ENCODE measurements around the gene PCDH12. TPM values are rescaled to one million over a fixed set of nuclear protein-coding genes. Genes with fewer than 3 reads are reported as not detected.

PCDH12 gene
- total and polyA plus RNA-seq, 9 donors, result 0.61 to 11.1 (median 2.1) TPM

DNA sequence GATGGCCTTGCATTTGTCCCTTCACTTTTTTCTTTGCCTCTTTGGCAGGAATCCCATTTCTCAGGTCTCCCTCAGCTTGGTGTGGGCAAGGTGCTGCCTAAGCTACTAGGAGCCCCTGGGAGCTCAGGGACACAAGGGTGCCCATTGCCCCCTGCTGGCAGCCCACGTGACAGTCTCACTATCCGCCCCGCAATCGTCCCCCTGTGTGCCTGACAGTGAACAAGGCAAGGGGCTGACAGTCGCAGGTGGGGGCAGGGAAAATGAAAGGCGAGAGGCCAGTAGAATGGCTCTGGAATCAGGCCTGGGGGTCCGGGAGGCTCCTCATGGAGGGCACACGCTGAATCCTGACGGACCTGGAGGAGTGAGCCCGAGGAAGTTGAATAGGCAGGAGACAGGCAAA is 2.0 kb upstream of the PCDH12 start:
- no peaks in the 10 kb centered on the region for H3K9me3 ChIP-seq
- H3K4me1 ChIP-seq (ENCODE audit: insufficient read depth), result no peaks in the 10 kb centered on the region
- no peak overlapping the region for H3K27ac ChIP-seq
- TF ChIP-seq, protein P1, sequence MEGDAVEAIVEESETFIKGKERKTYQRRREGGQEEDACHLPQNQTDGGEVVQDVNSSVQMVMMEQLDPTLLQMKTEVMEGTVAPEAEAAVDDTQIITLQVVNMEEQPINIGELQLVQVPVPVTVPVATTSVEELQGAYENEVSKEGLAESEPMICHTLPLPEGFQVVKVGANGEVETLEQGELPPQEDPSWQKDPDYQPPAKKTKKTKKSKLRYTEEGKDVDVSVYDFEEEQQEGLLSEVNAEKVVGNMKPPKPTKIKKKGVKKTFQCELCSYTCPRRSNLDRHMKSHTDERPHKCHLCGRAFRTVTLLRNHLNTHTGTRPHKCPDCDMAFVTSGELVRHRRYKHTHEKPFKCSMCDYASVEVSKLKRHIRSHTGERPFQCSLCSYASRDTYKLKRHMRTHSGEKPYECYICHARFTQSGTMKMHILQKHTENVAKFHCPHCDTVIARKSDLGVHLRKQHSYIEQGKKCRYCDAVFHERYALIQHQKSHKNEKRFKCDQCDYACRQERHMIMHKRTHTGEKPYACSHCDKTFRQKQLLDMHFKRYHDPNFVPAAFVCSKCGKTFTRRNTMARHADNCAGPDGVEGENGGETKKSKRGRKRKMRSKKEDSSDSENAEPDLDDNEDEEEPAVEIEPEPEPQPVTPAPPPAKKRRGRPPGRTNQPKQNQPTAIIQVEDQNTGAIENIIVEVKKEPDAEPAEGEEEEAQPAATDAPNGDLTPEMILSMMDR (IDR thresholded peaks at IDR 0.05), result no peak
- TF ChIP-seq EP300 (IDR thresholded peaks at IDR 0.05) (no peak), POLR2A (IDR thresholded peaks at IDR 0.05) (no peak)
- 51 to 59% (median 54%) methylated on average over 10 of the region's 10 CpGs for WGBS, 3 donors
- no peak overlapping the region for H3K4me3 ChIP-seq
- intact Hi-C loops (cut with DNase I), result no loop called here
- H3K36me3 ChIP-seq, result no peaks in the 10 kb centered on the region
- no peaks in the 10 kb centered on the region for H3K27me3 ChIP-seq
- no peak for DNase-seq

DNA sequence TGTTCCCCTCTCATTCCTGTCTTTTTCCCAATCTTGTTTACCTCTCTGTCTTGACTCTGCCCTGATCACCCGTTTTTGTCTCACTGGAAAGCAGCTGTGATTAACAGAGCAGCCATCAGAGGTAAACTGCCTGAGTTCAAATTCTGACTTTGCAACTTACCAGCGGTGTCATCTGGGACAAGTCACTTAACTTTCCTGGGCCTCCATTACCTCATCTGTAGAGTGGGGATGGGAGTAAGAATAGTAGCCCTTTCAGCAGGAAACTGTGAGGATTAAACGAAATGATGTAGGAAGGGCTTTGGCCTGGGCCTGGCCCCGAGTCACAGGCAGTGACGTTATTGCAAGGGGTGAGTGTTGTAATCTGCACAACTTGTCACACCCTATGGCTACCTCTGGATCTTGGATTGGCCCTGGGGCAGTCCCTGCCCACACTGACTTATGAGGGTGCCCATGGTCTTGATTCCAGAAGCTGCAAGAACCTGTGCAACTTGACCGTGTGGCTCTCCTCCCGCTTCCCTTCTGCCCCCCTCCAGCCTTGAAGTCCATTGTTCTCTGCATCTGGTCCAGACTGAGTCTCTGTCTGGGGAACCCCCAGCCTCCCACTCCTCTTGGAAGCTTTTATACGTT is 657 bp upstream of the PCDH12 start:
- Histone ChIP-seq H3K4me1 (ENCODE audit: insufficient read depth) (no peaks in the 10 kb centered on the region), H3K27ac (no peak overlapping the region), H3K4me3 (no peak overlapping the region), H3K9me3 (no peaks in the 10 kb centered on the region), H3K36me3 (no peaks in the 10 kb centered on the region), H3K27me3 (no peaks in the 10 kb centered on the region)
- no peak for DNase-seq
- WGBS, 3 donors, result 63 to 67% (median 63%) methylated on average over 8 of the region's 8 CpGs
- intact Hi-C loops (cut with DNase I), result loop anchor here in 3 of 4 donors (2.0 to 10.0 kb wide), 4 partner anchors 74 to 266 kb away; no protein-coding TSS in a partner anchor
- TF ChIP-seq, protein P1 (IDR thresholded peaks at IDR 0.05), result no peak
- TF ChIP-seq EP300 (IDR thresholded peaks at IDR 0.05) (no peak), POLR2A (IDR thresholded peaks at IDR 0.05) (no peak)

DNA sequence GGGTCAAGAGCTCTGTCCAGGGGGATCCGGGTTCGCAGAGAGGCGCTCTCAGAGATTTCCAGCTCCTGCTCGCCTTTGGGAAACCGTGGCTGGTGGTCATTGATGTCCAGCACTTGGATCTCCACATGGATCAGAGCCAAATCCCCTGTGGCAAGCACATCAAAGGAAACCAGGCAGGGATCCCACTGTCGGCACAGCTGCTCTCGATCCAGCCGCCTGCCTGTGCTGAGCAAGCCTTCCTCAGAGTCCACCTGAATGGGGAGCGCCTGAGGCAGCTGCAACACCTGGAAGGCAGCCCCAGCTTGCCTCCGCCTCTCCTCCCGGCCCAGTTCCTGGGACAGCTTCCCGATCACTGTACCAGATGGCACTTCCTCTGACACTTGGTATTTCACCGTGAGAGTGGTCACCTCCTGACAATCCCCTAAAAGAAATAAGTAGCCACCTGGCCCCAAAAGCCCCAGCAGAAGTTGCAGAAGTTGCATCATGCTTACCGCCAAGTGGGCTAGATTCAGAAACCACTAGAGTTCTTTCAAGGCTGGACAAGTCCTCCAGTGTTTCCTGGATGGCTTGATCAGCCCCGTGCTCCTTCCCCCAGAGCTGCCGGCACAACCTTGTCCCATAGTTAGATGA is 520 bp downstream of the PCDH12 start:
- intact Hi-C loops (cut with DNase I), result loop anchor here in 3 of 4 donors (2.0 to 10.0 kb wide), 4 partner anchors 73 to 265 kb away; no protein-coding TSS in a partner anchor
- H3K4me1 ChIP-seq (ENCODE audit: insufficient read depth), result no peaks in the 10 kb centered on the region
- H3K9me3 ChIP-seq, result no peaks in the 10 kb centered on the region
- no peak overlapping the region for H3K4me3 ChIP-seq
- DNase-seq, result no peak
- H3K36me3 ChIP-seq, result no peaks in the 10 kb centered on the region
- WGBS, 3 donors, result 58 to 69% (median 61%) methylated on average over 16 of the region's 16 CpGs
- H3K27ac ChIP-seq, result no peak overlapping the region
- TF ChIP-seq EP300 (IDR thresholded peaks at IDR 0.05), result no peak
- TF ChIP-seq, protein P1 (IDR thresholded peaks at IDR 0.05), result no peak
- no peak for TF ChIP-seq POLR2A (IDR thresholded peaks at IDR 0.05)
- H3K27me3 ChIP-seq, result no peaks in the 10 kb centered on the region

DNA sequence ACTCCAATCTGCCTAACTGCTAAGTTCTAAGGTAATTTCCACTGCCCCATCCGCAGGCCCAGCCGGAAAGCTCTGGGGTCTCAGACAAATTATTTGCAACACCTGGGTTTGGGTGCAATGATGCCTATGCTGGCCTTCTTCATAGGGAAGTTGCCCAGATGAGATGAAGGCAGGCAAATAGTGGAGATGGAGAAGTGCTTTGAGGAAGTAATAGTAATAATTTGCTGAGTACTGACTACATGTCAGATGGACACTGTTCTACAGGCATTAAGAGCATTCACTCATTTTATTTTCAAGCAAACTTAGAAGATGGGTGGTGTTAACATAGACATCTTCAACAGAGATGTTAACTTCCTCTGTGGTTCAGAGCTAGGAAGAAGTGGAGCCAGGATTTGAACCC is 3.8 kb downstream of the PCDH12 start:
- DNase-seq, result no peak
- no peaks in the 10 kb centered on the region for H3K9me3 ChIP-seq
- no peaks in the 10 kb centered on the region for H3K27me3 ChIP-seq
- no peak overlapping the region for H3K27ac ChIP-seq
- no peaks in the 10 kb centered on the region for H3K36me3 ChIP-seq
- TF ChIP-seq EP300 (IDR thresholded peaks at IDR 0.05), result no peak
- TF ChIP-seq, protein P1 (IDR thresholded peaks at IDR 0.05), result no peak
- TF ChIP-seq POLR2A (IDR thresholded peaks at IDR 0.05), result no peak
- intact Hi-C loops (cut with DNase I), result loop anchor here in 1 of 4 donors (10.0 kb wide), 1 partner anchor 69 kb away; no protein-coding TSS in a partner anchor
- H3K4me1 ChIP-seq (ENCODE audit: insufficient read depth), result no peaks in the 10 kb centered on the region
- H3K4me3 ChIP-seq, result no peak overlapping the region
- WGBS, 3 donors, result 92 to 97% (median 97%) methylated on average over 2 of the region's 2 CpGs
